ENCODE measurements around the gene SUPT6H. TPM values are rescaled to one million over a fixed set of nuclear protein-coding genes. Genes with fewer than 3 reads are reported as not detected.

Gene SUPT6H
- total and polyA plus RNA-seq, 2 of the 4 experiments (the other 2 are of a cell fraction), result 41.4 to 44.8 TPM

GRCh38 chr17:28726226-28726626, 64.2 kb downstream of the SUPT6H start, which contains the start of gene TLCD1:
Gene TLCD1, minus strand, starts transcription at chr17:28726233. Its CDS starts 136 bp downstream, at chr17:28726097.
- H4K5ac ChIP-seq (ENCODE audit: low read depth, low read length), result peak within 1 kb of the TSS; percentile 75; the same call in 1 of the 2 replicates
- H3K36me3 ChIP-seq (ENCODE audit: control insufficient read depth, insufficient read depth, low read length), result peaks cover 32% of the 10 kb centered on the region
- no peaks in the 10 kb centered on the region for H3K27me3 ChIP-seq (ENCODE audit: control insufficient read depth, insufficient read depth, low read length)
- in situ Hi-C loops (cut with MboI; ENCODE audit: low sequenced_read_pairs), result no loop called here
- H3K23ac ChIP-seq (ENCODE audit: low read depth, low read length), result peak within 1 kb of the TSS; percentile 79
- H3K9me1 ChIP-seq (ENCODE audit: insufficient read depth, low read length), result no peaks in the 10 kb centered on the region
- ATAC-seq (ENCODE audit: low read depth) (peak; percentile 50), DNase-seq (peak; percentile 39)
- dilution Hi-C loops (cut with HindIII; ENCODE audit: low sequenced_read_pairs, unreplicated experiment), result no loop called here
- peak within 1 kb of the TSS; percentile 23 for H3K56ac ChIP-seq (ENCODE audit: extremely low read depth, insufficient read depth, low read length)
- H2BK5ac ChIP-seq (ENCODE audit: low read depth, low read length, poor library complexity, severe bottlenecking), result peak within 1 kb of the TSS; percentile 80
- H3K9me3 ChIP-seq (ENCODE audit: control insufficient read depth, insufficient read depth, low read length), result no peaks in the 10 kb centered on the region
- H3K18ac ChIP-seq (ENCODE audit: low read depth, low read length), result peak within 1 kb of the TSS; percentile 68; the same call in 1 of the 2 replicates
- H3K79me1 ChIP-seq (ENCODE audit: low read depth in 1 of 2, low read length in 2 of 2), result peaks cover 10 to 44% of the 10 kb centered on the region in 2 experiments; a peak in 3 of 4 replicates
- H3K4ac ChIP-seq (ENCODE audit: low read depth, low read length), result peak within 1 kb of the TSS; percentile 88
- peaks cover 12% of the 10 kb centered on the region for H3K4me1 ChIP-seq (ENCODE audit: control insufficient read depth, insufficient read depth, low read length)
- H2AK9ac ChIP-seq (replicated peaks; ENCODE audit: low read depth, low read length, poor library complexity), result peak within 1 kb of the TSS; percentile 96
- BruUV-seq (replicated peaks), result no TSS peak
- peak within 1 kb of the TSS; percentile 68 for H3K9ac ChIP-seq (ENCODE audit: low read depth, low read length)
- H3K4me3 ChIP-seq (ENCODE audit: insufficient read depth, low read depth, low read length), result peak within 1 kb of the TSS; percentile 72
- ChIA-PET CTCF (interaction anchor here (0.6 to 4.0 kb wide), 27 partner anchors 9 to 390 kb away, joined by 3 to 60 read pairs (median 5); partner anchors contain the start of genes BLTP2, FLOT2 and TRAF4), POLR2A (ENCODE audit: unreplicated experiment) (interaction anchor here (0.6 to 1.2 kb wide), 5 partner anchors 17 to 224 kb away, joined by 3 to 4 read pairs (median 3); partner anchors contain the start of gene TRAF4)
- peak within 1 kb of the TSS; percentile 28; the same call in 1 of the 2 replicates for H2BK120ac ChIP-seq (ENCODE audit: low read depth, low read length)
- H3K4me2 ChIP-seq (ENCODE audit: low read depth, low read length), result peak within 1 kb of the TSS; percentile 98
- peak within 1 kb of the TSS; percentile 80 for H3K14ac ChIP-seq (replicated peaks; ENCODE audit: low read depth, low read length)
- WGBS, 2 experiments (ENCODE audit: extremely low coverage in 2 of 2, insufficient read length in 1 of 2), result 0% methylated on average over 24 of the region's 49 CpGs; no CpG with 5 or more reads in 1 of the 2 experiments
- peak; percentile 74; the same call in 1 of the 2 replicates for TF ChIP-seq MAZ (IDR thresholded peaks at IDR 0.05; ENCODE audit: borderline replicate concordance, low read depth, low read length)
- TF ChIP-seq USF2 (IDR thresholded peaks at IDR 0.05; ENCODE audit: low read depth, low read length), result no peak
- peak within 1 kb of the TSS; percentile 10 to 59; a peak in 2 of 4 replicates for H4K8ac ChIP-seq (ENCODE audit: low read depth in 2 of 2, low read length in 2 of 2)
- H2BK20ac ChIP-seq (ENCODE audit: low read depth, low read length), result no peak within 1 kb of the TSS
- H2AK5ac ChIP-seq (ENCODE audit: low read depth, low read length), result peak within 1 kb of the TSS; percentile 93
- H3K27ac ChIP-seq (ENCODE audit: insufficient read depth, low read length), result peak within 1 kb of the TSS; percentile 74
- peak within 1 kb of the TSS; percentile 96 for H2AFZ ChIP-seq (replicated peaks; ENCODE audit: low read length, poor library complexity)
- no peak within 1 kb of the TSS for H2BK15ac ChIP-seq (ENCODE audit: low read depth, low read length)
- H4K91ac ChIP-seq (ENCODE audit: insufficient read depth, low read depth, low read length), result peak within 1 kb of the TSS; percentile 76
- intact Hi-C loops (cut with micrococcal nuclease), result loop anchor here (1.0 to 2.0 kb wide), 4 partner anchors 24 to 385 kb away; no protein-coding TSS in a partner anchor
- H4K20me1 ChIP-seq (ENCODE audit: insufficient read depth, low read length), result peaks cover 38% of the 10 kb centered on the region

Measured in IMR-90 (cell line).